HG03159 (cell line): ENCODE measurements around the gene TEKTIP1.

ENCODE experiments used
- ATAC-seq: cut with Tn5 transposase; IDR thresholded peaks from one replicate; pipeline ENCODE4 v1.9.1; 2021; ENCODE audit warnings: mild to moderate bottlenecking, moderate library complexity; ENCODE audit not compliant: unreplicated experiment

TEKTIP1 gene

GRCh38 chr19:3535981-3536380 is 3.0 kb upstream of the TEKTIP1 start:
- ATAC-seq, result no peak

- no peak for ATAC-seq
These were observed 2.4 kb upstream of the TEKTIP1 start for GRCh38 chr19:3536429-3537100.

- no peak for ATAC-seq
These were observed 1.9 kb upstream of the TEKTIP1 start for GRCh38 chr19:3537101-3537437.

- no peak for ATAC-seq
These were observed 1.3 kb upstream of the TEKTIP1 start for GRCh38 chr19:3537438-3538240.

GRCh38 chr19:3538258-3538929 is 580 bp upstream of the TEKTIP1 start:
- ATAC-seq, result no peak

- no peak for ATAC-seq
These were observed 763 bp downstream of the TEKTIP1 start for GRCh38 chr19:3539756-3540118.

GRCh38 chr19:3543150-3544057 is 4.4 kb downstream of the TEKTIP1 start:
- no peak for ATAC-seq

GRCh38 chr19:3544058-3544376 is 5.0 kb downstream of the TEKTIP1 start:
- ATAC-seq, result no peak

- no peak for ATAC-seq
These were observed 6.0 kb downstream of the TEKTIP1 start for GRCh38 chr19:3544742-3545668.

GRCh38 chr19:3545669-3546034 is 6.7 kb downstream of the TEKTIP1 start:
- ATAC-seq, result no peak

- ATAC-seq, result no peak
These were observed 7.1 kb downstream of the TEKTIP1 start for GRCh38 chr19:3546119-3546518.

- no peak for ATAC-seq
These were observed 8.3 kb downstream of the TEKTIP1 start for GRCh38 chr19:3547301-3547731.

- no peak for ATAC-seq
These were observed 8.9 kb downstream of the TEKTIP1 start for GRCh38 chr19:3547767-3548282.

GRCh38 chr19:3548606-3549005 is 9.6 kb downstream of the TEKTIP1 start:
- ATAC-seq, result no peak

- ATAC-seq, result no peak
These were observed 10.8 kb downstream of the TEKTIP1 start for GRCh38 chr19:3549816-3550215.

- ATAC-seq, result no peak
These were observed 12.2 kb downstream of the TEKTIP1 start for GRCh38 chr19:3550947-3551791.

GRCh38 chr19:3551792-3552095 is 12.8 kb downstream of the TEKTIP1 start:
- no peak for ATAC-seq

GRCh38 chr19:3554254-3555083 is 15.5 kb downstream of the TEKTIP1 start:
- no peak for ATAC-seq
